Activated T-cell treated with anti-CD3 and anti-CD28 coated beads, Interleukin-2, amount 50 U/mL, for 1 hour (primary cell): ENCODE results near the gene CFAP100.

Experiments
- DNase-seq: peaks from one replicate; pipeline ENCODE4 v3.0.0-alpha.2; 2020

The CFAP100 gene

GRCh38 chr3:126484148-126484547, 89.4 kb downstream of the CFAP100 start:
- no peak for DNase-seq

- DNase-seq = no peak
Measured at GRCh38 chr3:126484662-126485061, 90.0 kb downstream of the CFAP100 start.

DNA sequence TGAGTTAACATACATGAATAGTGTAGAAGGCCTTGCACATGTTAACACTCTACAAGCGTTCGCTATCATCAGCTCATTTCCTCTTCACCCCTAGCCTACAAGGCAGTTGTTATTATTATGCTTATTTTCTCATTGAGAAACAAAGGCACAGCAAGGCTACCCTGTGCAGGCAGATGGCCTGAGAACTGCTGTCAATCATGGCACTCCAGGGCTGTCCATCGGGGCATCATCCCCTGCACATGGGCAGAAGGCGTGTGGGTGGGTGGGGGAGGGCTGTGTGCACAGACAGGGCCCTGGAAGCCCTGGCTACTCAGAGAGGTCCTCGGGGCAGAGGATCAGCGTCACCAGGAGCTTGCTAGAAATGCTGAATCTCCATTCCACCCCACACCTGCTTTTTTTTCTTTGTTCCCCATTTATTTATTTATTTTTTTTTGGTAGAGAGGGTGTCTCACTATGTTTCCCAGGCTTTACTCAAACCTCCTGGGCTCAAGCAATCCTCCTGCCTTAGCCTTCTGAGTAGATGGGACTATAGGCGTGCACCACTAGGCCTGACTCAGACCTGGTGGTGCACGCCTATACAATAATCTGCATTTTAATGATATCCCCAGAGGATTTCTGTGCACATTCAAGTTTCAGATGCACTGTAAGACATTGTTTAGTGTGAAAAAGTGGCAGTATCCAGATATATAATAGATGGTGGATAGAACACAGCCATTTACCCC, 90.6 kb downstream of the CFAP100 start:
- no peak for DNase-seq

GRCh38 chr3:126485956-126486355, 91.2 kb downstream of the CFAP100 start:
- DNase-seq = no peak
